GM12878 (cell line): ENCODE data around the gene CTSK. TPM values are rescaled to one million over a fixed set of nuclear protein-coding genes. Genes with fewer than 3 reads are reported as not detected.

Experiments
- ATAC-seq: fragments of 200-7000 bp; cut with Tn5 transposase; 3 replicates; pipeline ENCODE4 v1.9.1; 2020; ENCODE audit warnings: mild to moderate bottlenecking, moderate library complexity
- BruUV-seq: library from RNA; stranded (reverse); fragments of 400-500 nt; replicated peaks from 2 replicates; lab custom pipeline; 2021; lab: Mats Ljungman, UMichigan
- CTCF ChIA-PET: fragments of 300-600 bp; sonication (Branson Sonifier 250); formaldehyde crosslinking; extraction: SDS; loops from one replicate; lab custom pipeline; 2021; ENCODE audit warnings: inconsistent platforms; lab: Yijun Ruan, JAX
- POLR2A ChIA-PET: fragments of 350-600 bp; formaldehyde crosslinking; extraction: SDS; loops from one replicate; lab custom pipeline; 2021; ENCODE audit warnings: inconsistent platforms; lab: Charles Lee
- RAD21 ChIA-PET: fragments of 300-600 bp; sonication (Branson Sonifier 250); formaldehyde crosslinking; loops from one replicate; lab custom pipeline; 2023; ENCODE audit warnings: antibody characterized with exemption; ENCODE audit not compliant: unreplicated experiment; lab: Charles Lee
- SMC1A ChIA-PET: fragments of 300-600 bp; sonication (Branson Sonifier 250); formaldehyde crosslinking; loops from one replicate; lab custom pipeline; 2023; ENCODE audit not compliant: unreplicated experiment, uncharacterized antibody; lab: Charles Lee
- DNase-seq: peaks from one replicate; pipeline ENCODE4 v3.0.0-alpha.2; 2011; ENCODE audit warnings: low read depth, low spot score
- FAIRE-seq: peaks from 3 replicates; lab custom pipeline; 2011; peaks lifted over from hg19 to GRCh38; lab: Jason Lieb, UNC
- H2AFZ ChIP-seq: 2 replicates; pipeline ENCODE4 v1.6.0; 2011; ENCODE audit warnings: low read depth, low read length, control low read depth; ENCODE audit not compliant: control insufficient read depth
- H3K27ac ChIP-seq: 2 replicates; pipeline ENCODE4 v1.5.1; 2011; ENCODE audit warnings: control low read depth; ENCODE audit not compliant: control insufficient read depth, insufficient read depth
- H3K27me3 ChIP-seq, 2 experiments: replicated peaks in 1 of 2; 2 replicates each; pipeline versions ENCODE4 v1.6.0 to v1.6.1; 2011; ENCODE audit warnings: low read length in 1 of 2; ENCODE audit not compliant: control insufficient read depth in 2 of 2, insufficient read depth in 2 of 2
- H3K36me3 ChIP-seq, 2 experiments: 2 replicates each; pipeline ENCODE4 v1.5.1; 2011; ENCODE audit warnings: low read length in 1 of 2; ENCODE audit not compliant: control insufficient read depth in 2 of 2, insufficient read depth in 2 of 2
- H3K4me1 ChIP-seq: 2 replicates; pipeline ENCODE4 v1.6.1; 2011; ENCODE audit warnings: mild to moderate bottlenecking, low read length, moderate library complexity, mixed read lengths; ENCODE audit not compliant: control insufficient read depth, insufficient read depth
- H3K4me2 ChIP-seq: 2 replicates; pipeline ENCODE4 v1.6.0; 2011; ENCODE audit warnings: control low read depth; ENCODE audit not compliant: control insufficient read depth, insufficient read depth
- H3K4me3 ChIP-seq: fragments of 200-600 bp; sonication (generic); 2 replicates; pipeline ENCODE4 v1.5.1; 2016
- H3K79me2 ChIP-seq: 2 replicates; pipeline ENCODE4 v1.6.0; 2011; ENCODE audit warnings: low read length; ENCODE audit not compliant: control insufficient read depth, insufficient read depth
- H3K9ac ChIP-seq: 2 replicates; pipeline ENCODE4 v1.8.0; 2011; ENCODE audit warnings: low read length, control low read depth, mixed read lengths; ENCODE audit not compliant: control insufficient read depth, insufficient read depth
- H3K9me3 ChIP-seq: replicated peaks from 3 replicates; pipeline ENCODE4 v1.5.1; 2011; ENCODE audit warnings: mild to moderate bottlenecking, low read length; ENCODE audit not compliant: control insufficient read depth, insufficient read depth
- H4K20me1 ChIP-seq: 2 replicates; pipeline ENCODE4 v1.6.0; 2011; ENCODE audit not compliant: control insufficient read depth, insufficient read depth
- CEBPZ ChIP-seq: fragments of 150-350 bp; IDR thresholded peaks from 2 replicates; pipeline ENCODE4 v1.6.1; 2016; ENCODE audit warnings: low read depth, low read length
- CHD2 ChIP-seq: IDR thresholded peaks from 2 replicates; pipeline ENCODE4 v1.6.1; 2011; ENCODE audit warnings: low read depth, low read length, improper control_type of control experiment, borderline replicate concordance
- CREB1 ChIP-seq: IDR thresholded peaks from 2 replicates; pipeline ENCODE4 v1.6.1; 2012; ENCODE audit warnings: low read depth, mild to moderate bottlenecking, inconsistent platforms
- E4F1 ChIP-seq: fragments of 450-650 bp; IDR thresholded peaks from 2 replicates; pipeline ENCODE4 v1.6.1; 2018; ENCODE audit warnings: borderline replicate concordance, mild to moderate bottlenecking; ENCODE audit not compliant: partially characterized antibody
- ELK1 ChIP-seq: IDR thresholded peaks from 2 replicates; pipeline ENCODE4 v1.6.1; 2012; ENCODE audit warnings: low read depth, low read length, improper control_type of control experiment
- ESRRA ChIP-seq: IDR thresholded peaks from 2 replicates; pipeline ENCODE4 v1.6.1; 2012; ENCODE audit warnings: mild to moderate bottlenecking, low read length, improper control_type of control experiment
- NFYB ChIP-seq: IDR thresholded peaks from 2 replicates; pipeline ENCODE4 v1.6.1; 2011; ENCODE audit warnings: low read depth, mild to moderate bottlenecking, low read length, improper control_type of control experiment, moderate library complexity; ENCODE audit not compliant: insufficient read depth
- POLR2A ChIP-seq: IDR thresholded peaks from 2 replicates; pipeline ENCODE4 v1.6.1; 2011; ENCODE audit warnings: low read depth, mild to moderate bottlenecking, low read length
- POLR2AphosphoS2 ChIP-seq: IDR thresholded peaks from 2 replicates; pipeline ENCODE4 v1.6.1; 2011; ENCODE audit warnings: low read depth, mild to moderate bottlenecking, low read length, improper control_type of control experiment, moderate library complexity
- SPI1 ChIP-seq: IDR thresholded peaks from 2 replicates; pipeline ENCODE4 v1.6.1; 2011; ENCODE audit warnings: low read depth, mild to moderate bottlenecking, low read length, moderate library complexity, borderline replicate concordance; ENCODE audit not compliant: insufficient read depth
- YY1 ChIP-seq: IDR thresholded peaks from 2 replicates; pipeline ENCODE4 v1.6.1; 2011; ENCODE audit warnings: low read depth, mild to moderate bottlenecking, low read length
- ZBTB11 ChIP-seq: fragments of 450-650 bp; formaldehyde crosslinking; IDR thresholded peaks from 2 replicates; pipeline ENCODE4 v1.5.0; 2022; ENCODE audit warnings: mild to moderate bottlenecking, missing genetic modification characterization
- WGBS: methylation state at CpG from one replicate; pipeline ENCODE4 v1.1.6; 2016; ENCODE audit warnings: low lambda C conversion rate; ENCODE audit not compliant: insufficient replicate concordance, insufficient coverage; ENCODE audit errors: missing lambda C conversion rate; 5-methylcytosine and 5-hydroxymethylcytosine counted together
- in situ Hi-C: fragments of 300-500 bp; cut with MboI; formaldehyde crosslinking; loops from 9 replicates; pipeline ENCODE4 v1.14.3; 2018; ENCODE audit warnings: mixed read lengths
- intact Hi-C: fragments of 100-400 bp; cut with micrococcal nuclease; formaldehyde crosslinking; loops from one replicate; pipeline ENCODE4 v1.14.2; 2022; ENCODE audit not compliant: unreplicated experiment
- polyA plus RNA-seq, 11 experiments: library from polyadenylated mRNA; depleted of rRNA in 4 of 11; unstranded in 6 of 11; stranded (reverse) in 5 of 11; fragments of >200 nt; fragmentation: Nextera tagmentation in 4 of 11; fragmentation: Illumina TruSeq in 1 of 11; extraction: Ambion mirVana in 4 of 11; extraction: Trizol in 1 of 11; gene quantifications; 1 replicate in 1 of 11; 2 replicates in 10 of 11; pipeline versions ENCODE4 v1.2.1 to v1.2.3, GENCODE V29; 2011 to 2016; ENCODE audit warnings: inconsistent platforms in 2 of 11, missing spikeins in 2 of 11, low read depth in 1 of 11
- total RNA-seq, 4 experiments: library from RNA; depleted of rRNA in 3 of 4; stranded (reverse); fragments of >200 nt in 3 of 4; fragmentation: Illumina TruSeq in 1 of 4; extraction: Trizol in 1 of 4; gene quantifications; 2 replicates each; pipeline versions ENCODE4 v1.2.1 to v1.2.3, GENCODE V29; 2013 to 2021

CTSK gene
- total and polyA plus RNA-seq, 10 of the 15 experiments (the other 5 are each of a cell fraction or from before 2014, with no cell fraction given): 0.40 to 3.1 (median 0.83) TPM

- H3K9me3 ChIP-seq: no peaks in the 10 kb centered on the region
- no peak for TF ChIP-seq POLR2A
- TF ChIP-seq CEBPZ: no peak
- TF ChIP-seq ZBTB11 (CRISPR knock-in tag): no peak
- no peak for TF ChIP-seq SPI1
- no peak for TF ChIP-seq CREB1
- no peak for TF ChIP-seq E4F1
- no peak for TF ChIP-seq YY1
- no peak for TF ChIP-seq POLR2AphosphoS2
- TF ChIP-seq CHD2: no peak
- TF ChIP-seq ELK1: no peak
- TF ChIP-seq NFYB: no peak
- TF ChIP-seq ESRRA: no peak
- no peaks in the 10 kb centered on the region for H3K4me1 ChIP-seq
- RAD21 ChIA-PET: no interaction called here
- BruUV-seq: no TSS peak
- DNase-seq (no peak), ATAC-seq (no peak), FAIRE-seq (no peak)
- H3K79me2 ChIP-seq: no peaks in the 10 kb centered on the region
- intact Hi-C loops (no loop called here), in situ Hi-C loops (no loop called here)
- SMC1A ChIA-PET: no interaction called here
- H3K36me3 ChIP-seq: 0 out of 4 replicates have a peak, but pooled peaks cover 0 to 2% of the 10 kb centered on the region in 2 experiments
- H3K27ac ChIP-seq: no peak overlapping the region
- H3K27me3 ChIP-seq: no peaks in the 10 kb centered on the region
- H3K4me3 ChIP-seq: no peak overlapping the region
- CTCF ChIA-PET: no interaction called here
- no peak overlapping the region for H2AFZ ChIP-seq
- WGBS: 39% methylated on average over 1 of the region's 1 CpG
- H3K4me2 ChIP-seq: no peak overlapping the region
- POLR2A ChIA-PET: no interaction called here
- H4K20me1 ChIP-seq: no peaks in the 10 kb centered on the region
- H3K9ac ChIP-seq: no peak overlapping the region
Measured at GRCh38 chr1:150793221-150793620, 14.8 kb downstream of the CTSK start.
